Inflammatory macrophage (primary cell): ENCODE results near the gene TDRD5.

ENCODE experiments used
- DNase-seq, 2 donors: peaks; one replicate each; pipeline ENCODE4 v3.0.0-alpha.2; 2020 to 2022
- total RNA-seq, 18 experiments: gene quantifications; one replicate each; lab custom pipeline; 2026; ENCODE audit warnings: mixed read lengths in 6 of 18, inconsistent platforms in 2 of 18; lab: John Stamatoyannopoulos, UW

The TDRD5 gene, protein sequence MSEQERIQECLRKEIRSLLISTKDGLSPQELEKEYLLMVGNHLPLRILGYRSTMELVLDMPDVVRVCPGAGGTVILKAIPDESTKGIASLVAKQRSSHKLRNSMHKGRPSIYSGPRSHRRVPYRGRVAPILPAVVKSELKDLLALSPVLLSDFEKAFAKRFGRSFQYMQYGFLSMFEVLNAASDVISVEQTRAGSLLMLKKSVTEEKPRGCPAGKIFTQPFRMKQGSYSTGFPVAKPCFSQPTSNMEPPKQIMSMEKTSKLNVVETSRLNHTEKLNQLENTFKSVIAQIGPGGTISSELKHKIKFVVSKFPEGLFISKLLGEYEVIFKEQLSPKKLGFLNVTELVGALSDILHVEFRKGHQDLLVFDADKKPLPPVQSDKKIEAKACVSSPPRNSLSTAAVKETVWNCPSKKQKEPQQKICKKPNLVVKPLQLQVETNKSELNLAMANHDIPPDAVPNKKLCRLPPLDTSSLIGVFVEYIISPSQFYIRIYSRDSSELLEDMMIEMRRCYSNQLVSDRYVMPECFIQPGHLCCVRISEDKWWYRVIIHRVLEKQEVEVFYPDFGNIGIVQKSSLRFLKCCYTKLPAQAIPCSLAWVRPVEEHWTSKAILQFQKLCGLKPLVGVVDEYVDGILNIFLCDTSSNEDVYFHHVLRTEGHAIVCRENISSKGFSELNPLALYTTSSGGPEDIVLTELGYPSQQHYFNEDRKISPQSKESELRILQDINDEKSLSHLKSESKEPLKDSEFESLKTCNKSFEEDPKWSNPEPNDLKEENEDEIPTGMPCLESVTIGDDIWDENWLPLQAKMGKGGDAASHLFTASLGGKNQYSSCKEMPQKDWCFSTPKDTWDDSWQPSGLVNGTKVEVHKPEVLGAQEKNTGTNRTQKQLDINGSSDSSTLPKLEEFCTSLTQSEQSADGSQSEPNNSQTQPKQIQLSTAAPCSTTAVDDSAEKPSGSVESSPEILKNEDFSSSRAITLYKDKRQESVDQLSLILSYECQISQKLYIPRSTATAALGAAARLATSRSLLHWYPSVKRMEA
- 0 to 0.12 (median 0) reads per million in 18 experiments for total RNA-seq

DNA sequence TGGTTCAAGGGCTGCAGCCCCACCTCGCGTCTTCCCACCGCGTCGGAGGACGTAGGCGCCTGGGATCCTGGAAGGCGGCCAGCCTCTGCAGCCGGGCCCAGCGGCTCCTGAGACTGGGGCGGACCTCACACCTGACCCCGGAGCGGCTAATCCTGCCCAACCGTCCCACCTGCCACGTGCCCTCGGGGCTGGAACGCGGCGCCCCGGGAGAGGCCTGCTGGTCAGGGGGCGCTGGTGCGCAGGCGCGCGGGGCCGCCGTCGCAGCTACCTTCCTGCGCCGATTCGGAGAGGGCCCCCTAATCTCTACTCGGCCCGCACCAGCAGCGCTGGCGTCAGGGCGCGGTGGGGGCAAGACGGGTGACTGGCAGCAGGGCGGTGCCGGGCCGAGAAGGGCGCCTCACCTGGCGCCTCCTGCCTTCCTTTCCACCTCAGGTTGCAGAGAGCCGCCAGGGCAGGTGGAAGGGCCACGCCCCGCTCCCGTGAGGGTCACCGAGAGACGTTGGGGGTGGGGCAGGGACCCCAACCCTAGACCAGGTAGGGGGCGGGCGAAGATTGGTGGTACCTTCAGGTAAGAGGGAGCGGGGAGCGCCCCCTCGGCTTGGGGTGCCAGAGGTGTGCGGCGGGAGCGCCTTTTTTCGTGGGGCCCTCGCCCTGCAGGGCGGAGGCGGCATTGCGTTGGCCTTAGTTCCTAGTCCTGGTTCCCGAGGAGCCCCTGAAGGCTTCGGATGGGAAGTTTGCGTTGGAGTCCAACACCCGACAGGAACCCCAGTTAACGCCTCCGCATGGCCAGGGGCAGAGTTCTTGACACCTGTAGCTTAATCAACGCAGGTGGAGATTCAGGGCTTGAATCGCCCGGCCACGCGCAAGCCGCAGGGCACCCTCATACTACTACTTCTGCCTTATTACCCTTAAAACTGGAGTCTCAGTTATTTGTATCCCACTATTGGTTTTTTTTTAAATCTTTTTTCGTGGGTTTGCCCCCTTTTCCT is at the start of gene TDRD5:
TSS of gene TDRD5 (plus strand) at position 241 of the 989 bp plus-strand sequence. CDS start 784 bp downstream, outside the sequence.
- DNase-seq = no peak

DNA sequence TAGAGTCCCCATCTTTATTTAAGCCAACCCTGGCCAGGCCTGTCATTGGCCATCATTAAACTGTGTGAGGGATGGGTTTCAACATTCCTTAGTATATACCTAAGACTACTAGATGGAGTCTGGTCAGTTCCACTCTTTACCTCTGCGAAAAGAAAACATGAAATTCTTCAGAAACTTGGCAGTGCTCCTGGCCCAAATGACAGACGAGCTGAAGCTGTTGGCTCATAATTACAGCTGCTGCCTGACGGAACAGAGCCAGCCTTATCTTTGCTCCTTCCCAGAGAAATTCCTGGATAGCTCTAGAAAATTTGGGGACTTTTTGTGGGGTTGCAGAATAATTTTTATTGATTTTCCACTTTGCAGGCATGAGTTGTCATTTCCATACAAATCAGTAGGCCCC is 46.3 kb upstream of the TDRD5 start:
- no peak for DNase-seq

DNA sequence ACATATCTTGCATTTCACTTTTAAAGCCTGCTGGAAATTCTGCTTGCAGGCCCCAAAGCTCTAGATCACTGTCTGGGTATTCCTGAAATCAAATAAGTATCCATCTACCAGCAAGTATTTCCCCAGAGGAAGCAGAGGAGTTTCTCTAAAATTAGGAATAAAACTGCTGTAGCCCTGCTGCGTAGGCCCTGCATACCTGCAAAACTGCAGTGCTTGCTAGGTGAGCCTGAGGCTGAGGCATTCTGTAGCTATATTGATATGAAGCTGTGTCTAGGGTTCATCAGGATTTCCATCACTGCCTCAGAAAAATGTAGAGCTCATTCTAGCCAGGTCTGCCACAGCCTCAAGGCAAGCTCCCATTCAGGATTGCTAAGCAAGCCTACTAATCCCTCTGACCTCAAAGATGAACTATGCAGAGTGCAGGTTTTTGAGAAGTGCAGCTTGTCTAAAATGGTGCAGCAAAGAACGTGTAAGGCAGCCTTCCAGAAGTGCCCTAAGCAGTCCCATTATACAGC is 44.6 kb upstream of the TDRD5 start:
- DNase-seq = no peak

DNA sequence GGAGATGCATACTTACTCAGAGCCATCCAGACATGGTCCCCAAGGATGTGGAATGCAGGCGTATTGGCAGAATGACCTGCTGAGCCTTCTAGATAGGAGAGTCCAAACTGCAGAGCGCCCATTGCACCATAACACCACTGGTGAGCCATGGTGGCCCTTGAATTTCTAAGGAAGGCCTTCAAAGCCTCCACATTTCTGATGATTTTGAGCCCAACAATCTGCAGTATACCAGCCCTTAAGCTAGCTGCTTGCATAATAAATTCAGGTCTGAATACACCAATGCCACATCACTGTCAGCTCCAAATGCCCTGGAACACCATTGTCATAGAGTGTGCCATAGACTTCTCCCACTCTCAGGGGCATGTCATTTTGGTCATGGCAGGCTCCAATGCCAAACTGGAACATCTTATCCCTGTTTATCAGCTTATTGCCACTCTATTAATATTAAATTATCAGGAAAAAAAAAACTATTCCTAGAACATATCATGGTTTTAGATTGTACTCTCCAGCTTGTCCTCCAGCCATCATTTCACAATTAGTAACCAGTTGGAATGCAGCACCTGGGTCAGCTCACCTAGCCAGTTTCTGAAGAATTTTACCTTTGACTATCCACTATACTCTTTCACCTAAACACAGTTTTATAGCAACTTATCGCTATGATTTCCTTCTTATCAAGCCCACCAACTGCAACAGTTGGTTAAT is 42.8 kb upstream of the TDRD5 start:
- no peak for DNase-seq

DNA sequence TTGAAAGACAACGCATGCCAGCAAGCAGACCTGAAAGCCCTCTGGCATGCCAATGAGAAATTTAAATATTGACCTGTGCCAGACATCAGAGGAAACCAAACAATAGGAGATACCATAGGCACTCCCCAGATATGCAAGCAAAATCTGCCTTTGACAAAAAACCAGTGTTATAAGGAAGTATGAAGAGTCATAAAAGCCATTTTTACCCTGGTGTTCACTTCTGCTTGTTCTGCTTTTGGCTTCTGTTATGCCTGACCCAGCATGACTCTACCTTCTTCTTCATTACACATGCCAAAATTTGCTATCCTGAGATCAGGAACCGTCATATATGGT is 42.3 kb upstream of the TDRD5 start:
- no peak for DNase-seq

DNA sequence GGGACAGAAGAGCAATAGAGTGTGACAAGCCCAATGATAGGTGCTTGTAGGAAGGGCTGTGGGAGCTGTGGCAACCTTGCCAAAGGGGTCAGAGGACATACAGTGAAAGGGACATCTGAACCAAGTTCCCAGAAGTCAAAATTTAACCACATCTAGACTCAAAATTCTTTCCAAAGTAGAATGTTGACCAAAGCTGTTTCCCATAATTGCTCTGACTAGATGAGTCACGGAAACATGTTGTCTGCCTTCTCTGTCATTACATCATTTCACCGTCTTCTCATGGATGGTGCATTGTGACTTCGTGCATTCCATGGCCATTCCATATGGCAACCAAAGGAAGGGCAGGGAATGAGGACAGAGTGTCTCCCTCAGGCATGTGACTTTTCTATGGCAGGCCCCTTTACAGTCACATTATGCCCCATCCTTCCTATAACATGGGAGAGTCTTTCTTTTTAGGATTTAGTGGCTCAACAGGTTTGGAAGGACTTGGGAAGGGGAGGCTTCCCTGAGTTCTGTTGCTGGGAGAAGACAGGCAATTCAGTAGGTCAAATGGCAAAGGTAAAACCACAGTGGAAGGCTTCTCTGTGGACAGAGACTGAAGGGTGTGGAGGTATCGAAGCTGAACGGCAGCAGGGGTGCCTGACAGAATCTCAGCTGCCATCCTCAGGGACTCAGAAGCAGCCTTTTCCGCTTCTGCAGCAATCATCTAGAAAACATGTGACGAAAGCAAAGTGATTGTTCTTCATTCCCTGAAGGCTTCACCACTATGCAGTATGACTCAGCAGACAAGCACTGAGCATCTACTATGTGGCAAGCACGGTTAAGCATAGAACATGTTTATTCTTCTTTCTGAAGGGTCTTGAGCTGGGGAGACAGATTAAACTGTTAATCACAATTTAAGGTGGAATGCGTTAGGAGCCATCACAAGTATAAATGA is 40.6 kb upstream of the TDRD5 start:
- peak in 1 of 2 donors; percentile 9 for DNase-seq

DNA sequence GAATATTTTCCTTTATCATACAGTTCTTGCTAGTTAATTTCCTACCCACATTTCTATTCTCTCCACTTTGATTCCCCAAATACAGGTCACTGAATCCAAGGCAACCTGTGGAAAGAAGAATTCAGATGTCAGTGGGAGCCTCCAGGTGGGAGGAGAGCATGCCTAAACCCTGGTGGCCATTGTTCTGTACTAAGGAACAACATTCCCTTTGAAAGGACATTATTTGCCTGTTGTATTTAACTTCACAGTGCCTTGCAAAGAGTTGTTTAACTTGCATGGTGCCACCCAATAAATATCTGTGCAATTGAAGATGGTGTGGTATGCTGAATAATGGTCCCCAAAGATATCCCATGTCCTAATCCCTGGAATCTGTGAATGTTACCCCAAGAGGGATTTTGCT is 37.2 kb upstream of the TDRD5 start:
- no peak for DNase-seq

DNA sequence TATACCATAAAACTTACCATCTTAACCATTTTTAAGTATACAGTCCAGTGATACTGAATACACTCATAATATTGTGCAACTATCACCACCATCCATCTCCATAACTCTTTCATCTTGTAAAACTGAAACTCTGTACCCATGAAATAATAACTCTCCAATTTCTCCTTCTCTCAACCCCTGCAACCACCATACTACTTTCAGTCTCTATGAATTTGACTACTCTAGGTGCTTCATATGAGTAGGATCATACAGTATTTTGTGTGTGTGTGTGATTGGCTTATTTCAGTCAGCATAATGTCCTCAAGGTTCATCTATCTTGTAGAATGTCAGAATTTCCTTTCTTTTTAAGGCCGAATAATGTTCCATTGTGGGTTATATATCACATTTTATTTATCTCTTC is 33.6 kb upstream of the TDRD5 start:
- DNase-seq = no peak

DNA sequence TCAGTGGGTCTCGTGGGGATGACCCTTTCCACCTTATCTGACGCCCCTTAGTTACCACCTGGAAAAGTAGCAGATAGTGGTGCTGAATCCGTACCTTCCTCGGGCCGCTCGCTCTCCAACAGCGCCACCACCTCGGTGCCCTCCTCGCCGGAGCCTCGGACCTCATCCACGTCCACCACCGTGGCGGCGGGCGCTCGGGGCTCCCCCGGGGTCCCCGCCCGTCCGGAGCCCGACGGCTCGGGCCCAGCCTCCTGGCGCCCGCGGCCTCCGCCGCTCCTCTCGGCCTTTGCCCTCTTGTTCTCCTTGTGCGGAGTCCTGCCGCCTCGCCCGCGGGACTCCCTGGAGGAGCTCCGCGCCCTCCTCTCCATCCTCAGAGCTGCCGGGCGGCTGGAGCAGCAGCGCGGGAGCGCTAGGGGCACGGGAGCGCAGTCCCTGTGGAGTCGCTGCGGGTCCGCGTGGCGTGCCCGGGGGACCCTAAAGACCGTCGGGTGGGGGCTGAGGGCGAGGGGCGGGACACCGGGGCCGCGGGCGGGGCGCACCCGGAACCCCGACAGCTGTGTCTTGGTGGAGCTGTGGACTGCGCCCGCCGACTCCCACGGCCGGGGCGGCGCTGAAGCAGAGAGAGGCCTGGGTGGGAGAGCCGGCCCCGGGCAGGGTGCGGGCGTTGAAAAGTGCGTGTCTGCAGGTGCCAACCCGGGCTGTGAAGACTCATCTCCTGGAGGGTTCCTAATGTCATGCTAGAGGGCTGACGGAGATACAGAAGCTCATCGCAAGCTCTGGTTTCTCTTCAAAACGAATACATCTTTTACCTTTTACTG is 15.9 kb upstream of the TDRD5 start, which contains the start of gene NPHS2:
TSS of gene NPHS2 (minus strand) at position 452 of the 818 bp plus-strand sequence. CDS start at position 368, 84 bp downstream.
- no peak for DNase-seq

DNA sequence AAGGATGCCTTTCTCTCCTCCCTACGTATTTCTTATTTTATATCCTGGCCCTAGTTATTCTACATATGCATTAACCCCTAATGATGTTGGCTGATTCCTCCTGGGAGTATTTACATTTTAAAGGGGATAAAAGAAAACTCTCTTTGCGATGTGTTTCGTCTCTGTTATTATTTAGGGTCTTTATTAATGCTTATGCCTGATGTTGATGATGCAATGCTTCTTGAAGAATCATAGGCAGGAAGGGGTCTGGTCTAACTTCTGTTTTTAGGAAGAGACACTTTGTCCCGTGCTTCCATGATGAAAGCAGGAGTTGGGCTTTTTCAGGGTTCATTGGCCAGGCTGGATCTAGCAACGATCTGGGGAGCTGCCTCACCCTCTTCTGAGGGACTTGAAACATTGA is 15.1 kb upstream of the TDRD5 start:
- DNase-seq = no peak

DNA sequence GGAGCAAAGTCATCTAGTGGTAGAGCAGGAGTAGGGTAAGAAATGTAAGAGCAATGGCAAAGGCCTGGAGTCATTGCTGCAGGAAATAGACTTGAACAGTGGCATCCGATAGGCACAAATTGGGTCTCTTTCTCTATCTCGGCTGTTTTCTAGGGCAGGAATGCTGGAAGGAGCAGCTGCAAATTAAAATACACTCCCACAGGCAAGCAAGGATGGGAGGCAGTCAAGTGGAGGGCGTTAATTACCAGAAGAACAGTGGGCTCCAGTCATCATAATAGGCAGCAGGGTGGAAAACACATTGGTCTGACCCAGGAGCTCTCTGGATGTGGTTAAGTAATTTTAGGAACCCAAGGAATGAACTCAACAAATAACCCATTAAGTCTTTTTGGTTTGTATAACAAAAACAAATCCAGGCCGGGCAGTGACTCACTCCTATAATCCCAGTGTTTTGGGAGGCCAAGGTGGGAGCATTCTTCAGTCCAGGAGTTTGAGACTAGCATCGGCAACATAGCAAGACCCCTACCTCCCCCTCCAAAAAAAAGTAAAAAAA is 7.8 kb upstream of the TDRD5 start:
- no peak for DNase-seq

DNA sequence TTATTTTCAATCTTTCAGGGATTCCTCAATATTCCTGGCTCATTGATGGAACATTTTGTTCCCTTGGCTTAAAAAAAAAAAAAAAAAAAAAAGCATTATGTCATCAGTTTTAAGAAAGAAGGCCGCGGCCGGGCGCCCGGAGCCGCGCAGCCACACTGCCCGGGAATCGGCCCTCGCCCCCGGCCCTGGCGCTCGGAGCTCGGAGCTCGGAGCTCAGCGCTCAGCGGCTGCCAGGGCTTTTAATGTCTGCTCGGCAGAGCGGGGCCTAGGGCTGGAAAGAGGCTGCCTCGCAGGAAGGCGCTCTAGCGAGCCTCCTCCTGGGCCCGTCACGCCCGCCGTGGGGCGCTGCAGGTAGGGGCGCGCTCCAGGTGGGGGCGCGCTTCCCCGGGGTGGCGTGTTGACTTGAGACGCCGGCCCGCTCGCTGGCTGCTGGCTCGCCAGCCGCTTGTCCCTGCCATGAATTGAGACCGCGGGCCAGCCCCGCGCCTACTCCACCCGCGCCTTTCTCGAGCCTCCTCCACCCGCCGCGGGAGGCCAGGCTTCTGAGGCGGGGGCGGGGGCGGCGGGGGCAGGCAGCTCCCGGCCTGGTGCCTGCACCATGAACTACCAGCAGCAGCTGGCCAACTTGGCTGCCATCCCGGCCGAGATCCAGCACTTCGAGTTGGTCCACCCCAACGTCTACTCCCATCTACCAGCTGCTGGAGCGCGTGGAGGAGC is 5.4 kb upstream of the TDRD5 start:
- DNase-seq = no peak

DNA sequence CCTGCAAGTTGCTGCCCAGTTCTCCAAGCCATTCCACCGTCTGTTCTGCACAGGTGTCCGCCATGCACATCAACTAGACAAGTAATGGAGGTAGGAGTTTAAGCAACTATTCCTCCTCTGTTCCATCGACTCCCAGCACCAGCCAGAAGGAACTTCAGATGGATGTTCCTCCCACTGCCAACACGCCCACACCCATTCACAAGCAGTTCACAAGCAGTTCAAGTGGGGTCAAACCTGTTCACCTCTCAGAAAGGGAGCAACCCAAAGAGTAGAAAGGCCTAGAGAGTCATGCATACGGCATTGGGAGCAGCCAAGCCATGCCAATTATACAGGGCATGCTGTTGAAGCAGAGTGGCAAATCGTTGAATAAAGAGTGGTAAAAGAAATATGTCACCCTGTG is 4.3 kb upstream of the TDRD5 start:
- DNase-seq = no peak

DNA sequence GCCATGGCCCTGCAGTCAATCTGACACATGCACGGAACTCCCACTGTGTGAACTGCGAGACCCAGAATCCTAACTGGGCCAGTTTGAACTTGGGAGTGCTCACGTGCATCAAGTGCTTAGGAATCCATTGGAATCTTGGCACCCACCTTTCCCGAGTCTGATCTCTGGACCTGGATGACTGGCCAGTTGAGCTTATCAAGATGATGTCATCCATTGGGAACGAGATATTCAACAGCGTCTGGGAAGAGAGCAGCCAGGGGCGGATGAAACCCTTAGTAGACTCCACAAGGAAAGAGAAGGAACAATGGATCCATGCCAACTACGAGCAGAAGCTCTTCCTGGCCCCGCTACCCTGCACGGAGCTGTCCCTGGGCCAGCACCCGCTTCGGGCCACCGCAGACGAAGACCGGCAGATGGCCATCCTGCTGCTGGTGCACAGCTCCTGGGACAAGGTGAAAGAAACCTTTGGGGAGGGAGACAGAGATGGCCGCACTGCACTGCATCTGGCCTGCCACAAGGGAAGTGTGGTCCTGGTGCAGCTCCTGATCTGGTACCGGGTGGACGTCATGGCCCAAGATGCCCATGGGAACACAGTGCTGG is 3.1 kb upstream of the TDRD5 start:
- no peak for DNase-seq

DNA sequence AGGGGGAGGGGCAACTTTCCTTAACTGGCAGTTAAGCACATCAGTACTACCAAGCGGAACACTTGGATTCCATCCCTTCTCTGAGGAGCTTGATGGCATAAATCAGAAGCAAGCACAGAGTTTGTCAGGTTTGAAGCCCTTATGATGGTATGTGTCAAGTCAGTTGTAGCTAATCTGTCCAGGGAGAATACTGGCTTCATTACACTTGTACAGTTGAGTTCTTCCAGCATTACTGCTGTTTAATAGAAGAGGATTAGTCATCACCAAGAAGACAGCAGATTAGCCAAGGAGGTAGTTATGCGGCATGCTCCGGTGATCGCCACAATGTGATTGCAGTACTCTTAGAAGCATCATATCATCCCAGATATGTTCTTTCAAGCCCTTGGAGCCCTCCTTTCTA is 2.1 kb upstream of the TDRD5 start:
- DNase-seq = no peak

DNA sequence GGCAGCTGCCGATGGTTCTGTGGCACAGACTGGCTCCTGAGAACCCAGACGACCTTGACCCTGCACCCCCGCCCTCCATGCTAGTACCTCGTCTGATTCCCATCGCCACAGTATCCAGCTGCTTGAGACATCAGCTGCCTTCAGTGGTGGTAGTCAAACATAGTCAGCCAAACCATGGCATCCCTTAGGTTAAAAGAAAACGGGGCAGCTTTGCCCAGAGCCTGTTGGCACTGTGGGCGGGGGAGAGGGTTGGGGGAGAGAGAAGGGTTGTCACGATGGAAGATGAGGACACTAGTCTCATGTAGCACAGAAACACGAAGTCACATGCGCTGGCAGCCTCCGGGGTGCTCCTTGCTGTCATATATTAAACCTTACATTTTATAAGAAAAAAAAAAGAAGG is 961 bp upstream of the TDRD5 start:
- no peak for DNase-seq

DNA sequence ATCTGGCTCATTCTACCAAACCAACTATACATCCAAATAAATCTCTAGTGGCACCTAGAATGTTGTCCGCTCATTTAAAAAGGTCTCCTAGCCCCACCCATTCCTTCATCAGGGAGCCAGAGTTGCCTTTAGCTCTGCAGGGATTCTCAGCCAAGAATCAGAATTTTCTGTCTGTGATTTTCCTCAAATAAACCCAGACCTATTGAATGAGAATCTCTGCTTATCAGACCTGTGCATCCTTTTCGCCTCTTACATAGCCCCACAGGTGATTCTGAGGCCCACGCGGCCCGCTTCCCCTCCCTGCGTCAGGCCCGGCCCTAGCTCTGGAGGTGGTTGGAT is 410 bp upstream of the TDRD5 start:
- DNase-seq = no peak

DNA sequence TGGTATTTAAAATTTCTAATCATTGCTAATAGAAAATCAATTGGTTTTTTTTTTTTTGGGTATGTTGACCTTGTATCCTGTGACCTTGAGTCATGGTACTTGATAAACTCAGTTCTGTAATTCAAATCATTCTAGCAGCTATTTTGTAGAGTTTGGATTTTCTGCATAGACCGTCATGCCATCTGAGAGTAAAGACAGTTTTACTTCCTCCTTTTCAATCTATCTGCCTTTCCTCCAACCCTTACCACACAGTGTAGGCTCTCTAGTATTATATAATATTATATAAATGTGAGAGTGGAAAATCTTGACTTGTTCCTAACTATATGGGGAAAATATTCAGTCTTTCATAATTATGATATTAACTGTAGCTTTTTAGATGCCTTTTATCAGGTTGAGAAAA is 7.0 kb downstream of the TDRD5 start:
- no peak for DNase-seq
